Measurements from ENCODE around the gene CUL4A.

Gene CUL4A

GRCh38 chr13:113176822-113177221 lies 32.6 kb upstream of the CUL4A start:
- Histone ChIP-seq H3K9ac (ENCODE audit: low read length) (no peak overlapping the region), H3F3A (ENCODE audit: insufficient read depth, low read length) (no peaks in the 10 kb centered on the region), H3K4me1 (ENCODE audit: low read length) (no peaks in the 10 kb centered on the region), H3K9me3 (replicated peaks; ENCODE audit: insufficient read depth, low read length) (no peaks in the 10 kb centered on the region), H3K27me3 (replicated peaks; ENCODE audit: insufficient read depth, low read length) (no peaks in the 10 kb centered on the region), H3K4me2 (ENCODE audit: low read depth, low read length) (no peak overlapping the region), H3K9me2 (replicated peaks; ENCODE audit: insufficient read depth, low read length) (no peaks in the 10 kb centered on the region), H3K36me3 (replicated peaks; ENCODE audit: insufficient read depth, low read length) (peaks cover 3% of the 10 kb centered on the region; the same call in 1 of the 2 replicates), H3K79me2 (ENCODE audit: low read length) (no peaks in the 10 kb centered on the region), H3K4me3 (ENCODE audit: low read length) (no peak overlapping the region), H3K27ac (ENCODE audit: low read length) (no peak overlapping the region), H4K20me1 (ENCODE audit: insufficient read depth, low read length) (no peaks in the 10 kb centered on the region), H2AFZ (ENCODE audit: low read length) (no peak overlapping the region)
- no peak for TF ChIP-seq EZH2 (optimal IDR thresholded peaks at IDR 0.05; ENCODE audit: low read depth, low read length)
- no peak for TF ChIP-seq CTCF (IDR thresholded peaks at IDR 0.05; ENCODE audit: low read length)
- TF ChIP-seq EZH2phosphoT487 (IDR thresholded peaks at IDR 0.05; ENCODE audit: low read length) = no peak
- no peak for DNase-seq

DNA sequence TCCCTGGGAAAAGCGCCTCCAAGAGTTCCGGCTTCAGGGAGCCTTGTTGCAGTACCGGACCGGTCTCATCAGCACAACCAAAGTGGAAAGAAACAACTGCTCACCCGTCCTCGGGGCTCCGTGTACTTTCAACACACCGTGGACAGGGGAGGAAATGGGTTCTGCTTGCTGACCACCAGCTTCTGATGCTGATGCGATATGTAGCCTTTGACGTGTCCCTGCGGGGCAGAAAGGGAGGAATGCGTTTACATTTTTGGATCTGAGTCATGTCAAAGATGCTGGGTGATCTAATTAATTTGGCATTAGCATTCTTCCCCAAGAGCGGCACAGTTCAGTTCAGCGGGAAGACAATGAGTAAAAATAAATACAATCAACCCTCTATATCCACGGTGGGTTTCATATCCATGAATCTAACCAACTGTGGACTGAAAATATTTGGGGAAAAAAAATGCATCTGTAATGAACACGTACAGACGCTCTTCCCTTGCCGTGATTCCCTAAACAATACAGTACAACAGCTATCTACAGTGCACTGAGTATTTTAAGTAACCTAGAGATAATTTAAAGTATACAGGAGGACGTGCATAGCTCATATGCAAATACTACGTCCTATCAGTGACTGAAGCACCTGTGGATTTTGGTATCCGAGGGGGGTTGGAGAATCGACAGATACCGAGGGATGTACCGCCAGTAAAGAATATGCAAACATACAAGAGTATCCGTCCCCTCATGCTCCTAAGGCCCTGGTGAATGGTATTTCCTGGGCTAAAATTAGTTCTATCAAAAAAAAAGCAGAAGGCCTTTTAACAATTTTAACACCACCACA lies 31.1 kb upstream of the CUL4A start:
- Histone ChIP-seq H3K4me3 (ENCODE audit: low read length) (no peak overlapping the region), H3K4me1 (ENCODE audit: low read length) (no peaks in the 10 kb centered on the region), H3K27ac (ENCODE audit: low read length) (no peak overlapping the region), H3F3A (ENCODE audit: insufficient read depth, low read length) (no peaks in the 10 kb centered on the region), H4K20me1 (ENCODE audit: insufficient read depth, low read length) (no peaks in the 10 kb centered on the region), H3K36me3 (replicated peaks; ENCODE audit: insufficient read depth, low read length) (peaks cover 3% of the 10 kb centered on the region; the same call in 1 of the 2 replicates), H3K4me2 (ENCODE audit: low read depth, low read length) (no peak overlapping the region), H3K9me2 (replicated peaks; ENCODE audit: insufficient read depth, low read length) (no peaks in the 10 kb centered on the region), H3K9me3 (replicated peaks; ENCODE audit: insufficient read depth, low read length) (no peaks in the 10 kb centered on the region), H3K79me2 (ENCODE audit: low read length) (no peaks in the 10 kb centered on the region), H3K9ac (ENCODE audit: low read length) (no peak overlapping the region), H2AFZ (ENCODE audit: low read length) (no peak overlapping the region), H3K27me3 (replicated peaks; ENCODE audit: insufficient read depth, low read length) (no peaks in the 10 kb centered on the region)
- no peak for TF ChIP-seq EZH2phosphoT487 (IDR thresholded peaks at IDR 0.05; ENCODE audit: low read length)
- TF ChIP-seq EZH2 (optimal IDR thresholded peaks at IDR 0.05; ENCODE audit: low read depth, low read length) = no peak
- TF ChIP-seq CTCF (IDR thresholded peaks at IDR 0.05; ENCODE audit: low read length) = no peak
- DNase-seq = no peak

GRCh38 chr13:113178896-113179167 lies 30.6 kb upstream of the CUL4A start:
- TF ChIP-seq EZH2phosphoT487 (IDR thresholded peaks at IDR 0.05; ENCODE audit: low read length) = no peak
- no peak for TF ChIP-seq EZH2 (optimal IDR thresholded peaks at IDR 0.05; ENCODE audit: low read depth, low read length)
- TF ChIP-seq CTCF (IDR thresholded peaks at IDR 0.05; ENCODE audit: low read length) = no peak
- H3K27me3 ChIP-seq (replicated peaks; ENCODE audit: insufficient read depth, low read length) = no peaks in the 10 kb centered on the region
- no peaks in the 10 kb centered on the region for H3K4me1 ChIP-seq (ENCODE audit: low read length)
- H3K9ac ChIP-seq (ENCODE audit: low read length) = no peak overlapping the region
- H4K20me1 ChIP-seq (ENCODE audit: insufficient read depth, low read length) = no peaks in the 10 kb centered on the region
- no peaks in the 10 kb centered on the region for H3F3A ChIP-seq (ENCODE audit: insufficient read depth, low read length)
- no peak for DNase-seq
- H3K79me2 ChIP-seq (ENCODE audit: low read length) = no peaks in the 10 kb centered on the region
- no peak overlapping the region for H3K4me3 ChIP-seq (ENCODE audit: low read length)
- no peaks in the 10 kb centered on the region for H3K9me2 ChIP-seq (replicated peaks; ENCODE audit: insufficient read depth, low read length)
- H2AFZ ChIP-seq (ENCODE audit: low read length) = no peak overlapping the region
- no peaks in the 10 kb centered on the region for H3K9me3 ChIP-seq (replicated peaks; ENCODE audit: insufficient read depth, low read length)
- H3K4me2 ChIP-seq (ENCODE audit: low read depth, low read length) = no peak overlapping the region
- no peak overlapping the region for H3K27ac ChIP-seq (ENCODE audit: low read length)
- H3K36me3 ChIP-seq (replicated peaks; ENCODE audit: insufficient read depth, low read length) = peaks cover 3% of the 10 kb centered on the region; the same call in 1 of the 2 replicates

Measured in MM.1S (cell line).